Measurements from ENCODE around the gene TUSC2. TPM values are rescaled to one million over a fixed set of nuclear protein-coding genes. Genes with fewer than 3 reads are reported as not detected.

The TUSC2 gene
- total and polyA plus RNA-seq, 9 of the 15 experiments (the other 6 are each of a cell fraction or from before 2014, with no cell fraction given), result 2.8 to 67.5 (median 25.8) TPM

DNA sequence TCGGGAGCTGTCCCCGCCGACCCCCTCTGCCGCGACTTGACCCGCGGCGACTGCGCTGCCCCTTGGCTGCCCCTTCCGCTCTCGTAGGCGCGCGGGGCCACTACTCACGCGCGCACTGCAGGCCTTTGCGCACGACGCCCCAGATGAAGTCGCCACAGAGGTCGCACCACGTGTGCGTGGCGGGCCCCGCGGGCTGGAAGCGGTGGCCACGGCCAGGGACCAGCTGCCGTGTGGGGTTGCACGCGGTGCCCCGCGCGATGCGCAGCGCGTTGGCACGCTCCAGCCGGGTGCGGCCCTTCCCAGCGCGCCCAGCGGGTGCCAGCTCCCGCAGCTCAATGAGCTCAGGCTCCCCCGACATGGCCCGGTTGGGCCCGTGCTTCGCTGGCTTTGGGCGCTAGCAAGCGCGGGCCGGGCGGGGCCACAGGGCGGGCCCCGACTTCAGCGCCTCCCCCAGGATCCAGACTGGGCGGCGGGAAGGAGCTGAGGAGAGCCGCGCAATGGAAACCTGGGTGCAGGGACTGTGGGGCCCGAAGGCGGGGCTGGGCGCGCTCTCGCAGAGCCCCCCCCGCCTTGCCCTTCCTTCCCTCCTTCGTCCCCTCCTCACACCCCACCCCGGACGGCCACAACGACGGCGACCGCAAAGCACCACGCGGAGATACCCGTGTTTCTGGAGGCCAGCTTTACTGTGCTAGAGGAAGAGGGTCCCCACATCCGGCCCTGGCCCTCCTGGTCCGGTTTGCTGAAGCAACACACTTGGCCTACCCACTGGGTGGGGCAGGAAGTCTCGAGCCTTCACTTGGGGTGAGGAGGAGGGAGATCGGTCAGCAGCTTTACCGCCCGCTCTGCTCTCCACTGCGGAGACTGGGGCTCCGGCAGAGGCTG, 12.7 kb upstream of the TUSC2 start, which contains the start of gene RASSF1 (continued):
- TF ChIP-seq, protein P1, sequence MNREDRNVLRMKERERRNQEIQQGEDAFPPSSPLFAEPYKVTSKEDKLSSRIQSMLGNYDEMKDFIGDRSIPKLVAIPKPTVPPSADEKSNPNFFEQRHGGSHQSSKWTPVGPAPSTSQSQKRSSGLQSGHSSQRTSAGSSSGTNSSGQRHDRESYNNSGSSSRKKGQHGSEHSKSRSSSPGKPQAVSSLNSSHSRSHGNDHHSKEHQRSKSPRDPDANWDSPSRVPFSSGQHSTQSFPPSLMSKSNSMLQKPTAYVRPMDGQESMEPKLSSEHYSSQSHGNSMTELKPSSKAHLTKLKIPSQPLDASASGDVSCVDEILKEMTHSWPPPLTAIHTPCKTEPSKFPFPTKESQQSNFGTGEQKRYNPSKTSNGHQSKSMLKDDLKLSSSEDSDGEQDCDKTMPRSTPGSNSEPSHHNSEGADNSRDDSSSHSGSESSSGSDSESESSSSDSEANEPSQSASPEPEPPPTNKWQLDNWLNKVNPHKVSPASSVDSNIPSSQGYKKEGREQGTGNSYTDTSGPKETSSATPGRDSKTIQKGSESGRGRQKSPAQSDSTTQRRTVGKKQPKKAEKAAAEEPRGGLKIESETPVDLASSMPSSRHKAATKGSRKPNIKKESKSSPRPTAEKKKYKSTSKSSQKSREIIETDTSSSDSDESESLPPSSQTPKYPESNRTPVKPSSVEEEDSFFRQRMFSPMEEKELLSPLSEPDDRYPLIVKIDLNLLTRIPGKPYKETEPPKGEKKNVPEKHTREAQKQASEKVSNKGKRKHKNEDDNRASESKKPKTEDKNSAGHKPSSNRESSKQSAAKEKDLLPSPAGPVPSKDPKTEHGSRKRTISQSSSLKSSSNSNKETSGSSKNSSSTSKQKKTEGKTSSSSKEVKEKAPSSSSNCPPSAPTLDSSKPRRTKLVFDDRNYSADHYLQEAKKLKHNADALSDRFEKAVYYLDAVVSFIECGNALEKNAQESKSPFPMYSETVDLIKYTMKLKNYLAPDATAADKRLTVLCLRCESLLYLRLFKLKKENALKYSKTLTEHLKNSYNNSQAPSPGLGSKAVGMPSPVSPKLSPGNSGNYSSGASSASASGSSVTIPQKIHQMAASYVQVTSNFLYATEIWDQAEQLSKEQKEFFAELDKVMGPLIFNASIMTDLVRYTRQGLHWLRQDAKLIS (CRISPR knock-in tag; IDR thresholded peaks at IDR 0.05), result 0 out of 2 replicates have a peak, but pooled peaks have one; percentile 56
- TF ChIP-seq ZFX (CRISPR knock-in tag; IDR thresholded peaks at IDR 0.05) (peak; percentile 88), CTBP1 (IDR thresholded peaks at IDR 0.05; ENCODE audit: borderline replicate concordance) (peak; percentile 14; the same call in 1 of the 2 replicates), POLR2G (IDR thresholded peaks at IDR 0.05; ENCODE audit: low read depth, low read length) (peak; percentile 88), ATF7 (IDR thresholded peaks at IDR 0.05) (0 out of 2 replicates have a peak, but pooled peaks have one; percentile 9), MAZ (CRISPR knock-in tag; conservative IDR thresholded peaks at IDR 0.05 in 1 of 2, IDR thresholded peaks at IDR 0.05 in 1 of 2) (peak; percentile 55 to 63; a peak in 3 of 4 replicates), EP400 (IDR thresholded peaks at IDR 0.05) (peak; percentile 42; the same call in 1 of the 2 replicates)
- TF ChIP-seq, protein P2, sequence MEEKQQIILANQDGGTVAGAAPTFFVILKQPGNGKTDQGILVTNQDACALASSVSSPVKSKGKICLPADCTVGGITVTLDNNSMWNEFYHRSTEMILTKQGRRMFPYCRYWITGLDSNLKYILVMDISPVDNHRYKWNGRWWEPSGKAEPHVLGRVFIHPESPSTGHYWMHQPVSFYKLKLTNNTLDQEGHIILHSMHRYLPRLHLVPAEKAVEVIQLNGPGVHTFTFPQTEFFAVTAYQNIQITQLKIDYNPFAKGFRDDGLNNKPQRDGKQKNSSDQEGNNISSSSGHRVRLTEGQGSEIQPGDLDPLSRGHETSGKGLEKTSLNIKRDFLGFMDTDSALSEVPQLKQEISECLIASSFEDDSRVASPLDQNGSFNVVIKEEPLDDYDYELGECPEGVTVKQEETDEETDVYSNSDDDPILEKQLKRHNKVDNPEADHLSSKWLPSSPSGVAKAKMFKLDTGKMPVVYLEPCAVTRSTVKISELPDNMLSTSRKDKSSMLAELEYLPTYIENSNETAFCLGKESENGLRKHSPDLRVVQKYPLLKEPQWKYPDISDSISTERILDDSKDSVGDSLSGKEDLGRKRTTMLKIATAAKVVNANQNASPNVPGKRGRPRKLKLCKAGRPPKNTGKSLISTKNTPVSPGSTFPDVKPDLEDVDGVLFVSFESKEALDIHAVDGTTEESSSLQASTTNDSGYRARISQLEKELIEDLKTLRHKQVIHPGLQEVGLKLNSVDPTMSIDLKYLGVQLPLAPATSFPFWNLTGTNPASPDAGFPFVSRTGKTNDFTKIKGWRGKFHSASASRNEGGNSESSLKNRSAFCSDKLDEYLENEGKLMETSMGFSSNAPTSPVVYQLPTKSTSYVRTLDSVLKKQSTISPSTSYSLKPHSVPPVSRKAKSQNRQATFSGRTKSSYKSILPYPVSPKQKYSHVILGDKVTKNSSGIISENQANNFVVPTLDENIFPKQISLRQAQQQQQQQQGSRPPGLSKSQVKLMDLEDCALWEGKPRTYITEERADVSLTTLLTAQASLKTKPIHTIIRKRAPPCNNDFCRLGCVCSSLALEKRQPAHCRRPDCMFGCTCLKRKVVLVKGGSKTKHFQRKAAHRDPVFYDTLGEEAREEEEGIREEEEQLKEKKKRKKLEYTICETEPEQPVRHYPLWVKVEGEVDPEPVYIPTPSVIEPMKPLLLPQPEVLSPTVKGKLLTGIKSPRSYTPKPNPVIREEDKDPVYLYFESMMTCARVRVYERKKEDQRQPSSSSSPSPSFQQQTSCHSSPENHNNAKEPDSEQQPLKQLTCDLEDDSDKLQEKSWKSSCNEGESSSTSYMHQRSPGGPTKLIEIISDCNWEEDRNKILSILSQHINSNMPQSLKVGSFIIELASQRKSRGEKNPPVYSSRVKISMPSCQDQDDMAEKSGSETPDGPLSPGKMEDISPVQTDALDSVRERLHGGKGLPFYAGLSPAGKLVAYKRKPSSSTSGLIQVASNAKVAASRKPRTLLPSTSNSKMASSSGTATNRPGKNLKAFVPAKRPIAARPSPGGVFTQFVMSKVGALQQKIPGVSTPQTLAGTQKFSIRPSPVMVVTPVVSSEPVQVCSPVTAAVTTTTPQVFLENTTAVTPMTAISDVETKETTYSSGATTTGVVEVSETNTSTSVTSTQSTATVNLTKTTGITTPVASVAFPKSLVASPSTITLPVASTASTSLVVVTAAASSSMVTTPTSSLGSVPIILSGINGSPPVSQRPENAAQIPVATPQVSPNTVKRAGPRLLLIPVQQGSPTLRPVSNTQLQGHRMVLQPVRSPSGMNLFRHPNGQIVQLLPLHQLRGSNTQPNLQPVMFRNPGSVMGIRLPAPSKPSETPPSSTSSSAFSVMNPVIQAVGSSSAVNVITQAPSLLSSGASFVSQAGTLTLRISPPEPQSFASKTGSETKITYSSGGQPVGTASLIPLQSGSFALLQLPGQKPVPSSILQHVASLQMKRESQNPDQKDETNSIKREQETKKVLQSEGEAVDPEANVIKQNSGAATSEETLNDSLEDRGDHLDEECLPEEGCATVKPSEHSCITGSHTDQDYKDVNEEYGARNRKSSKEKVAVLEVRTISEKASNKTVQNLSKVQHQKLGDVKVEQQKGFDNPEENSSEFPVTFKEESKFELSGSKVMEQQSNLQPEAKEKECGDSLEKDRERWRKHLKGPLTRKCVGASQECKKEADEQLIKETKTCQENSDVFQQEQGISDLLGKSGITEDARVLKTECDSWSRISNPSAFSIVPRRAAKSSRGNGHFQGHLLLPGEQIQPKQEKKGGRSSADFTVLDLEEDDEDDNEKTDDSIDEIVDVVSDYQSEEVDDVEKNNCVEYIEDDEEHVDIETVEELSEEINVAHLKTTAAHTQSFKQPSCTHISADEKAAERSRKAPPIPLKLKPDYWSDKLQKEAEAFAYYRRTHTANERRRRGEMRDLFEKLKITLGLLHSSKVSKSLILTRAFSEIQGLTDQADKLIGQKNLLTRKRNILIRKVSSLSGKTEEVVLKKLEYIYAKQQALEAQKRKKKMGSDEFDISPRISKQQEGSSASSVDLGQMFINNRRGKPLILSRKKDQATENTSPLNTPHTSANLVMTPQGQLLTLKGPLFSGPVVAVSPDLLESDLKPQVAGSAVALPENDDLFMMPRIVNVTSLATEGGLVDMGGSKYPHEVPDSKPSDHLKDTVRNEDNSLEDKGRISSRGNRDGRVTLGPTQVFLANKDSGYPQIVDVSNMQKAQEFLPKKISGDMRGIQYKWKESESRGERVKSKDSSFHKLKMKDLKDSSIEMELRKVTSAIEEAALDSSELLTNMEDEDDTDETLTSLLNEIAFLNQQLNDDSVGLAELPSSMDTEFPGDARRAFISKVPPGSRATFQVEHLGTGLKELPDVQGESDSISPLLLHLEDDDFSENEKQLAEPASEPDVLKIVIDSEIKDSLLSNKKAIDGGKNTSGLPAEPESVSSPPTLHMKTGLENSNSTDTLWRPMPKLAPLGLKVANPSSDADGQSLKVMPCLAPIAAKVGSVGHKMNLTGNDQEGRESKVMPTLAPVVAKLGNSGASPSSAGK (IDR thresholded peaks at IDR 0.05), result 0 out of 2 replicates have a peak, but pooled peaks have one; percentile 55
- TF ChIP-seq, protein P3, sequence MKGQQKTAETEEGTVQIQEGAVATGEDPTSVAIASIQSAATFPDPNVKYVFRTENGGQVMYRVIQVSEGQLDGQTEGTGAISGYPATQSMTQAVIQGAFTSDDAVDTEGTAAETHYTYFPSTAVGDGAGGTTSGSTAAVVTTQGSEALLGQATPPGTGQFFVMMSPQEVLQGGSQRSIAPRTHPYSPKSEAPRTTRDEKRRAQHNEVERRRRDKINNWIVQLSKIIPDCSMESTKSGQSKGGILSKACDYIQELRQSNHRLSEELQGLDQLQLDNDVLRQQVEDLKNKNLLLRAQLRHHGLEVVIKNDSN (CRISPR knock-in tag; IDR thresholded peaks at IDR 0.05), result peak; percentile 58
